CD4-positive, alpha-beta T cell treated with Interleukin-6 for 4 hours (primary cell): ENCODE results near the gene IP6K1.
A peak's percentile ranks its signal among the peaks of the same experiment; 100 is the strongest.
"Not testable (repeated sequence)": the region's sequence is repeated elsewhere in the genome, so short reads cannot be mapped to it uniquely, and the experiment has no call there.

ENCODE experiments used
- DNase-seq: peaks from one replicate; pipeline ENCODE4 v3.0.0-alpha.2; 2020; ENCODE audit warnings: mixed read lengths

Gene IP6K1

DNA sequence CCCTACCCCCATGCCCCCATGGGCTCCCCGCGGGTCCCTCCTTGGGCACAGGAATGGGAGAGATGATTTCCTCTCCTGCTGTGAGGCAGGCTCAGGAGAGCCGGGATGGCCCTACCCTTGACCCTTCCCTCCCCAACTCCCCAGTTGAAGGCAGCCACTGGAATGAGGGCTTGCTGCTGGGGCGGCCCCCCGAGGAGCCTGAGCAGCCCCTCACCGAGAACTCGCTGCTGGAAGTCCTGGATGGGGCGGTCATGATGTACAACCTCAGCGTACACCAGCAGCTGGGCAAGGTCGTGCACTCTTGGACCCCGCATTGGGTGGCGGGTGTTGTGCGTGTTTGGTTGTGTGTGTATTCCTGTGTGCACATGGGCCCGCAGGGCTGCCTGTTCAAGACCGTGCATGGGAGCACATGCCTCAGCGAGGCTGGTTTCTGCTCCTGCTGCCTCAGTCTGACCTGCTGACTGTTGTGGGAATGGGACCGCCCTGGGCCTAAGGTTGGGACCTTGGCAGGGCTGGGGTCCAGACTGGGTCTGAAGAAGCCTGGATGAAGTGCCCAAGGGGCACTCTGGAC lies 80.9 kb downstream of the IP6K1 start:
- no peak for DNase-seq

DNA sequence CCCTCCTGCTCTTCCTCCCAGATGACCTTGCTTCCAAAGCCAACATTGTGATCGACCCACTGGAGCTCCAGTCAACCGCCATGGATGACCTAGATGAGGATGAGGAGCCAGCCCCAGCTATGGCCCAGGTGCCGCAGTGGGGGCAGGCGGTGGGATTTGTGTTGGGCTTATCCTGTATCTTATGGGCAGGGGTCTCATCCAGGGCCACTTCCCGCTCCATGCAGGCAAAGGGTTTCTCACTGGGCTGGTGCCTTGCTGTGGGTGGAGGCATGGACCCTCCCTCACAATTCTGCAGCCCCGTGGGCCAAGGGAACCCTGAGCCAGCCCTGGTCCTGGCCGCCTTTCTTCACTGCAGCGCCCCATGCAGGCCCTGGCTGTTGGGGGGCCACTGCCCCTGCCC lies 81.7 kb downstream of the IP6K1 start:
- no peak for DNase-seq

DNA sequence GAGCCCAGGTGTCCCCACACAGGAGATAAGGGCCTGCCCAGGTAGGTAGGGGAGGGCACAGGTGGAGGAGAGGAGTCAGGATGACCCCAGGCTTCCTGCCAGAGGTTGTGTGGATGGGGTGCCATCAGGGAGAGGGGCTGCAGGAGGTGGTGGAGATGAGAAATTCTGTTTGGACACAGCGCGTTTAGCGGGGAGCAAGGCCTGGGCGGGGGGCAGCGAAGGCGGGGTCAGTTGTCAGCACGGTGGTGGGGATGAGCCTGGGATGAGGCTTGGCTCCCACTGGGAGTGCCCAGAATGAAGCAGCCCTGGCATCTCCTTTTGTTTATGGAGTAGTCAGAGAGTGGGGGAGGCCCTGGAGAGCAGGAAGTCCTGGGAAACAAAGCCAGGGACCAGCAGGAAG lies 82.4 kb downstream of the IP6K1 start:
- DNase-seq = no peak

DNA sequence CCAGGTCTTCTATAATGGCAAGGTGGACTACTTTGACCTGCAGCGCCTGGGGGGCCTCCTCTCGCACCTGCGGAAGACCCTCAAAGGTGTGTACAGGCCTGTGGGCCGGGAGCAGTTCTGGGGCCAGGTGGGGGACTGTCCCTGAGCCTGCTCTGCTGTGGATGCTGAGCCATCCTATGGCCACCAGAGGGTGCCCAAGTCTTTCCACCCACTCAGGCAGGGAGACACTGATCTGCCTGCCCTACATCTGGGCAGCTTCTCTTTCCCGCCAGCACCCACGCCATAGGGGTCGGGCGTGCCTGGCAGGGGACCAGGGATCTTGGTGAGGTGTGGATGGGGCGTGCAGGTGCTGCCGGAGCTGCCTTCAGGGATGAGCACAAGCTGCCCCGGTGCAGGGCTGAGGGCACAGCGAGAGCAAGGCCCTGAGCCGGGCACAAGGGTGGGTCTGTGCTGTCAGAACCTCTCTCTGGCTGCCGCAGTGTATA lies 82.9 kb downstream of the IP6K1 start:
- peak; percentile 72 for DNase-seq

- no peak for DNase-seq
Observed at GRCh38 chr3:49702672-49703071, 83.7 kb downstream of the IP6K1 start.

- no peak for DNase-seq
Observed at GRCh38 chr3:49701388-49702077, 84.8 kb downstream of the IP6K1 start.

- DNase-seq = no peak
Observed at GRCh38 chr3:49700453-49701128, 85.8 kb downstream of the IP6K1 start.

DNA sequence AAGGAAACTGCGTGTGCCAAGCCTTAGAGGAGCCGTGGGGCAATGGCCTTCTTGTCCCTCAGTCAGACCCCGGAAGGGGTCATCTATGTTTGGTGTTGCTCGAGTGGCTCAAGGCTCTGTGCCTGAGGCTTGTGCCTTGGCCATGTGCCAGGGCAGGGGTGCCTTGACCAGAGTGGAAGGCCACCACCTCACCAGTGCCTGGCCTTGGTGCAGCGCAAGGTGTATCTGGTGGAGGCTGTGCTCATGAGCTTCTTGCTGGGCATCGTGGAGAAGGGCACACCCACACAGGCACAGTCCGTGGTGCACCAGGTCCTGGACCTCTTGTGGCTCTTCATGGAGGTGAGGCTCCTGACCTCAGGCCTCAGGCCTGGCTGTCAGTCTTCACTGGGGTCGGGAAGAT lies 86.3 kb downstream of the IP6K1 start:
- DNase-seq = no peak

DNA sequence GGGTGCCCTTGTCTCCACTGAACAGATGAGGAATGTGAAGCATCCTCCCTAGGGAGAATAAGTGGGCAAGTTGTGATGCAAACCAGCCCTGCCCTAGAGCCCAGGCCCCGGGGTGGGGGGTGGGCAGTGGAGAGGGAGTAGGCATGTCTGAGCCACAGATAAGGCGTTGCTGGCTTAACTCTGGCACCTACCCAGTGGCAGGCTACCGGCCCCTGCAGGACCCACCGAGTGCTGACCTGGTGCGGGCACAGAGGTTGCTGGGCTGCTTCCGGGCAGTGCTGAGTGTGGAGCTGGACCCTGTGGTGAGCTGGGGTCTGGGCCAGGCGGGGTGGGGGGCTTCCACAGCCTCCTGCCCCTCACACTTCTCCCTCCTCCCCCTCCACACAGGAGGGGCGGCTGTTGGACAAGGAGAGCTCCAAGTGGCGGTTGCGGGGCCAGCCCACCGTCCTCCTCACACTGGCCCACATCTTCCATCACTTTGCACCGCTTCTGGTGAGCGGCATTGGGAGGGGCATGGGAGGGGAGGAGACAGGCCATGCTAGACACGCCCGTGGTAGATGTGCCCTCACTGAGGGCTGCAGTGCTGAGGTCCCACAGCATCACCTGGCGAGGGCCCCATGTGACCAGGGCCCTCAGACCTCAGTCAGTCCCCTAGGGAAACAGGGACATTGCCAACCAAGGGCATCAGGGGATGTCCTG lies 86.9 kb downstream of the IP6K1 start:
- DNase-seq = no peak

DNA sequence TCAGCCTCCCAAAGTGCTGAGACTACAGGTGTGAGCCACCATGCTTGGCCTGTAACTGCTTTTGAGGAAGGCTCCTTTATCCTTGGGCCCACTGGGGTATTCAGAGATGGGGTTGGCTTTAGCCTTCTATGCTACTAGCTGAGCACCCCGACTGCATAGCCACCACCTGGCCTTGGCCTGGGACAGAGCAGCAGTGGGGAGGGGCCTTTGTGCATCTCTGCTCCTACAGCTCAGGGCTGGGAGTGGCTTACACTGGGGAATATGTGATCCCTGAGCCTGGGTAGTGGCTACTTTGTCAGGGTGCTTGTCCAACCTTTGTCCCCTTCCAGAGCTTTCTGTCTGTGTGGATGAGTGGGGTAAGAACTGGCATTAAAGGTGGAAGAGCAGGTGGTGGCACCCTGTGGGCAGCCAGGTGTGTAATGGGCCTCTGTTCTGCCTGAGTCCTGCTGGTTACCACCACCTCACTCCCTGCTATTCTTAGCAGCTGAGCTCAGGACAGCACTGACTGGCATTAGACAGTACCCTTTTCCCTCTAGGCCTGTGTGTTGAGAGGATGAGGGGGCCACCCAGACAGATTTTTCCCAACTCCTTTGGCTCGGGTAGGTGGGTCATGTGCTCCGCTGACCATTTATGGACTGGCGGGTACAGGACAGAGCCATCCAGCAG lies 90.9 kb downstream of the IP6K1 start:
- not testable (repeated sequence) for DNase-seq

DNA sequence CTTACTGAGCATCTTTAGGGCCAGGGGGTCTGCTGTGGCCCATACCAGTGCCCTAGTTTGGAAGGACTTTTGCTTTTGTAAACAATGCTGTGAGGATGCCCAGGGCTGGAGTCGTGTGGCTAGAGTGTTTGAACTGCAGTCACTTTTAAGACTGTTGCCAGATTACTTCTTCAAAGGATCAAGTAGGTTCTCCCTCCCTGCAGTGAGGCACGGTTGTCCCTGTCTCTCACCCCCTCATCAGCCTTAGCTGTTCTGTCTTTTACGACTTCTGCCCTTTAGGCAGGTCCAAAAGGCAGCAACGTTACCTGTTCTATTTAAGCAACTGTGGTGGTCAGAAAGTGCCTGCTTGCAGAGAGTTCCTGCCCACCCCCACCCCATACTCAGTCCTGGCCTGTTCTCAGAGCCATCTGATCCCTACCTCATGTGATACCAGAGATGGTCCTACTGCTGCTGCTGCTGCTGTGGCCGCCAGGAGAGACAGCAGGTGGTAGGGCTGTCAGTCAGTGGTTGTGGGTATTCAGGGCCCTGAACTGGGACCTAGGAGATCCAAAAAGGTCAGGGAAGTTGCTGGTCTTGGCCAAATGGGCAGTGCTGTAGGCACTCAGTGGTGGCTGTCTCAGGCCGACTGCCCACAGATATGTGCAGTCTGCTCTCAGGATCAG lies 91.8 kb downstream of the IP6K1 start:
- DNase-seq = not testable (repeated sequence)

- not testable (repeated sequence) for DNase-seq
Observed at GRCh38 chr3:49691481-49691880, 94.9 kb downstream of the IP6K1 start.

DNA sequence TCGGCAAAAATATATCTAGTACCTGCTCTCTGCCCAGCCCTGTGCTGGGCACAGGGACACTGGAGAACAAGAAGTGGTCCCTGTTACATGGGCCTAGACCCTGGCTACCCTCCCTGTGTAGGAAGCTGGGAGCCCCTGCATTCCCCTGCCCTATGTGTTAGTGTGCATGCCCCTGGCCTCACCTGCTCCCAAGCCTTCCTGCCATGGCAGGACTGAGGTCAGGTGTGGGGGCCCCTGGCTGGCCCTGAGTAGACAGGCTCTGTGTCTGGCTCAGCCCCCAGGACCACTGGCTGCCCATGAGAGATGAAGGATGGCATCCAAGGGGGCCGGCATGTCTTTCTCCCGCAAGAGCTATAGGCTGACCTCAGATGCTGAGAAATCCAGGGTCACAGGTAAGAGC lies 95.5 kb downstream of the IP6K1 start:
- not testable (repeated sequence) for DNase-seq

DNA sequence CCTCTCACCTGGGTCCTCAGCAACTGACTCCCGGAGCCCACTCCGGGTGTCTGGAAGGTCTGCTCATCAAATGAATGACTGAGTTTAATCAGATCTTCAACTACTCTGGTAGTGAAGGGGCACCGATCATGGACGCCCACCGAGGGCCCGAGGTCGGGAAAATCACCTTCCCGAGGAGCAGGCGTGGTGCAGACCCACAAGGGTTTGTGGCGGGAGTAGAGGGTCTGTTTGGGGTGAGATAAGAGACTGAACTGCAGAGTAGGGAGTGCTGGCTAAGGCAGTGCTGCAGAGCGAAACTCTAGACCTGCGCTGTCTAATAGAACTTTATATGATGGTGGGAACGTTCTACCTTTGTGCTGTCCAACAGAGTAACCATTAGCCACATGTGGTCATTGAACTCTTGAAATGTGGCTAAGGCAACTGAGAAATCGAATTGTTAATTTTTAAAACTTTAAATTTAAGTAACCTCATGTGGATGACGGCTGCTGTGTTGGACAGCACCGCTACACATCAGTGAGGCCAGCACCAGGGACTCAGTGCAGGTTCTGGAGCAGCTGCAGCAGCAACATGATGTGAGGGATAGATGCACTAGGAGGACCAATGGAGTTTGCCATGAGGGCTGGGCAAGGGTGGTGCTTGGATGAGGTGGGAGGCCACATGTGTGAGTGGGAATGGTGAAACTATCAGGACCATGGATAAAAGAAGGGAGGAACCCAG lies 96.3 kb downstream of the IP6K1 start:
- not testable (repeated sequence) for DNase-seq

GRCh38 chr3:49689046-49689907 lies 97.1 kb downstream of the IP6K1 start, which contains the start of the genes MST1 and RNF123:
Gene MST1, minus strand, starts transcription at chr3:49689474. Its CDS starts 783 bp downstream, at chr3:49688691.
Gene RNF123, plus strand, starts transcription at chr3:49689557. Its CDS starts 1,609 bp downstream, at chr3:49691166.
- peak; percentile 93 for DNase-seq

GRCh38 chr3:49688338-49689045 lies 97.8 kb downstream of the IP6K1 start:
- DNase-seq = peak; percentile 12

- DNase-seq = not testable (repeated sequence)
Observed at GRCh38 chr3:49687424-49687795, 98.9 kb downstream of the IP6K1 start.

DNA sequence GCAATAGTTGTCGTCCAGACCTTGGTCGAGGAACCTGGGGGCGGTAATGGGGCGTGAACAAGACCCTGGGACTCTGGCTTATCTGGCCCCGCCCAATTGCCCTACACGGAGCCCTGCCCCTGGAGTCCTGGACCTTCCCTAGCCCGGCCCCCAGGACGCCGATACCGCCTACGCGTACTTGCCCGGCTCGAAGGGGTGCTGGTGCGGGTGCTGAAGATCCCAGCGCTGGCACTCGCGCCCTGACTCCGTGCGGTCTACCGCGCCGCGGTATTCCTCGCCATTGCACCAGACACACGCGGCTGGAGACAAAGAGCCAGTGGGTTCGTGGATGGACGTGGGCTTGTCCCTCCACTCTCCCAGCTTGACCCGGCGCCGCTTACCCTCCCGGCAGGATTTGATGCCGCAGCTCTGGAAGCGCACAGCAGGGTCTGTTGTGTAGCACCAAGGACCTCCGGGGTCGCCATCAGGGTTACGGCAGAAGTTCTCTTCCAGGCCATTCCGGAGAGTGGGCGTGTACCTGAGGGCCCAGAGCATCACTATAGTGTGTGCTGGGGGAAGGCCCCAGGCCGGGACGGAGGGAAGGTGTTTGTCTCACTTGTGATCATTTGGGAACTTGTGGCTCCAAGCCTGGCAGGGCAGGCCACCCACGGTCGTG lies 99.4 kb downstream of the IP6K1 start:
- peak; percentile 56 for DNase-seq

DNA sequence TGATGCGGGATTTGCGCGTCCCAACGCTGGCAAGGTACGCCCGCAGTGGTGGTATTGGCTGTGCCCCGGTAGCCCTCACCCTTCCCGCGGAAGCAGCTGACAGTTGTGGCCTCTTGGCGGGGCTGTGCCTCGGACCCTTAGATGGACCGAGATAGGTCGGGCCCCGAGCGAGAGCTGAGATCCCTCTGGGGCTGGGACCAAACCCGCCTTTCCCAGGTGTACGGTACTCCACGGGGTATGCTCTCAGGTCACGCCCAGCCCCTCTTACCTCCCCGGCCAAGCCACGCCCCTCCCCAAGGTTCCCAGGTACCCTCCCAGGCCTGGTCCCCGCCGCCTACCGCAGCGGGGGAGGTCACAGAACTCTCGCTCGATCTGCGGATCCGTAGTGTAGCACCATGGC lies 100.0 kb downstream of the IP6K1 start:
- peak; percentile 61 for DNase-seq
